RKO (cell line): ENCODE data around the gene ANGPTL4.
"Not testable (repeated sequence)": the region's sequence is repeated elsewhere in the genome, so short reads cannot be mapped to it uniquely, and the experiment has no call there.

Source experiments
- DNase-seq: peaks from one replicate; pipeline ENCODE4 v3.0.0-alpha.2; 2016; ENCODE audit warnings: low spot score

The ANGPTL4 gene, protein sequence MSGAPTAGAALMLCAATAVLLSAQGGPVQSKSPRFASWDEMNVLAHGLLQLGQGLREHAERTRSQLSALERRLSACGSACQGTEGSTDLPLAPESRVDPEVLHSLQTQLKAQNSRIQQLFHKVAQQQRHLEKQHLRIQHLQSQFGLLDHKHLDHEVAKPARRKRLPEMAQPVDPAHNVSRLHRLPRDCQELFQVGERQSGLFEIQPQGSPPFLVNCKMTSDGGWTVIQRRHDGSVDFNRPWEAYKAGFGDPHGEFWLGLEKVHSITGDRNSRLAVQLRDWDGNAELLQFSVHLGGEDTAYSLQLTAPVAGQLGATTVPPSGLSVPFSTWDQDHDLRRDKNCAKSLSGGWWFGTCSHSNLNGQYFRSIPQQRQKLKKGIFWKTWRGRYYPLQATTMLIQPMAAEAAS

DNA sequence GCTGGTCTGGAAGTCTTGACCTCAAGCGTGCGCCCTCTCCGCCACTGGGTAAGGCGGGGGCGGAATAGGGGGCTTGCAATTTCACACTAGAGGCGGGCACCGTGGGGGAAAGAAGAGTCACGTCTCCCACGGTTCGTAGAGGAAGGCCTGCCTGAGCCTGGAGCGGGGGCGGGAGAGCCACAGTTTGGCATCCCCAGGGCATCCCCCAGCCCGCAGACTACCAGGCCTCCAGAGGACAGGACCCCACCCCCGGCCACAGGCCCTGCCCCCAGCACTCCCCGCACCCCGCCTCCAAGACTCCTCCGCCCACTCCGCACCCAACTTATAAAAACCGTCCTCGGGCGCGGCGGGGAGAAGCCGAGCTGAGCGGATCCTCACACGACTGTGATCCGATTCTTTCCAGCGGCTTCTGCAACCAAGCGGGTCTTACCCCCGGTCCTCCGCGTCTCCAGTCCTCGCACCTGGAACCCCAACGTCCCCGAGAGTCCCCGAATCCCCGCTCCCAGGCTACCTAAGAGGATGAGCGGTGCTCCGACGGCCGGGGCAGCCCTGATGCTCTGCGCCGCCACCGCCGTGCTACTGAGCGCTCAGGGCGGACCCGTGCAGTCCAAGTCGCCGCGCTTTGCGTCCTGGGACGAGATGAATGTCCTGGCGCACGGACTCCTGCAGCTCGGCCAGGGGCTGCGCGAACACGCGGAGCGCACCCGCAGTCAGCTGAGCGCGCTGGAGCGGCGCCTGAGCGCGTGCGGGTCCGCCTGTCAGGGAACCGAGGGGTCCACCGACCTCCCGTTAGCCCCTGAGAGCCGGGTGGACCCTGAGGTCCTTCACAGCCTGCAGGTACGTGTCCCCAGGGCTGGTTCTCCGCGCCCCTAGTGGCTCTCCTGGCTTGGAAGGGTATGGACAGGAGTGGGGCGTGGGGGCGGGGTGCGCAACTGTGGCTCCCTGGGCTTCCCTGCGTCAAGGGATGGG, at the start of gene ANGPTL4:
ANGPTL4 (plus strand) TSS at position 353 of the 969 bp plus-strand sequence; CDS start at position 520, 167 bp downstream.
- DNase-seq = peak; percentile 85

DNA sequence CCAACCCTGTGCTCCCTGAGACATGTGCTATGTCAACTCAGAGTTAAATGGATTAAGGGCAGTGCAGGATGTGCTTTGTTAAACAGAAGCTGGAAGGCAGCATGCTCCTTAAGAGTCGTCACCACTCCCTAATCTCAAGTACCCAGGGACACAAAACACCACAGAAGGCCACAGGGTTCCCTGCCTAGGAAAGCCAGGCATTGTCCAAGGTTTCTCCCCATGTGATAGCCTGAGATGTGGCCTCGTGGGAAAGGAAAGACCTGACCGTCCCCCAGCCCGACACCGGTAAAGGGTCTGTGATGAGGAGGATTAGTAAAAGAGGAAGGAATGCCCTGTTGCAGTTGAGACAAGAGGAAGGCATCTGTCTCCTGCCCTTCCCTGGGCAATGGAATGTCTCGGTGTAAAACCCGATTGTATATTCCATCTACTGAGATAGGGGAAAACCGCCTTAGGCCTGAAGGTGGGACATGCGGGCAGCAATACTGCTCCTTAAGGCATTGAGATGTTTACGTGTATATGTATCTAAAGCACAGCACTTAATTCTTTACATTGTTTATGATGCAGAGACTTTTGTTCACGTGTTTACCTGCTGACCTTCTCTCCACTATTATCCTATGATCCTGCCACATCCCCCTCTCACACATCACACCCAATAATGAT, 48.8 kb upstream of the ANGPTL4 start:
- not testable (repeated sequence) for DNase-seq

DNA sequence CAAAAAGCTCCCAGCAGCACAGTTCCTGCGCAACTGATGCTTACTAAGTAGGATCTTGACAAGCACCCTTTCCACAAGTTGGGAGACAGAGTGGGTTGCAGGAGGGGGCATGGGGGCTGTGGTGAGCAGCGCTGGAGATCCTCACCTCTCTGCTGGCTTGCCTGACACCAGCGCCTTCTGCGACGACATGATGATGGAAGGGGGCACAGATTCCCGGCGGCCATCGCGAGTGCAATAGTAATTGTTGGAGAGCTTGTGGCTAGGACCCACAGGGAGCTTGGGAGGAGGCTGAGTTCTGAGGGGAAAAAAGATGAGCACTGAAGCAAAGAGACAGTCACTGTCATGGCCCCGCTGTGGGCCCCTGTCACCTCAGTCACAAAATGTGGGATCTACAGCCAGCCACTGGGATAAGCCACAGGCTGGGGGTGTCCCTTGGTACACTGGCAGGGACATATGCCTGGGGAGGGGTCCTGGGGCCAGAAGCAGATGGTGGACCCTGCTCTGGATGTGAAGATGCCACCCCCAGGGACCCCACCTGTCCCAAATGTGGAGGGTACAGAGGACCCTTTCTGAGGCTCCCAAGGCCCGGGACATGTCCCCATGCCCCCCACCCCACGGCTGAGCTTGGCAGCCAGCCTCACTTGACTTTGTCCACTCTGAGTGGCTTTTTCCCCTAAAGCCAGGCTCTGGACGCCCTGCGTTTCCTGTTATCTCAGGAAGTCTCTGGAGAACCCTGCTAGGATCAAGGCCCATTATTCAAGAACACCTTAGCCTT, 47.4 kb upstream of the ANGPTL4 start:
- no peak for DNase-seq

DNA sequence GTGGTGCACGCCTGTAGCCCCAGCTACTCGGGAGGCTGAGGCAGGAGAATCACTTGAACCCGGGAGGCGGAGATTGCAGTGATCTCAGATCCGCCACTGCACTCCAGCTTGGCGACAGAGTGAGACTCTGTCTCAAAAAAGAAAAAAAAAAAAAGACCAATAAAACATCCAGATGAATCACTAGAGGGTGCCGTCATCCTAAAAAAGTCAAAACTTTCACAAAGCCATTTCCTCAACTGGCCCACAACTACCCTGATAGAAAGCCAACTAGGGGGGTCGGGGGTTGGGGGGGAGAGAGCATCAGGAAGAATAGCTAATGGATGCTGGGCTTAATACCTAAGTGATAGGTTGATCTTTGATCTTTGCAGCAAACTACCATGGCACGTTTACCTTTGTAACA, 45.1 kb upstream of the ANGPTL4 start:
- not testable (repeated sequence) for DNase-seq

DNA sequence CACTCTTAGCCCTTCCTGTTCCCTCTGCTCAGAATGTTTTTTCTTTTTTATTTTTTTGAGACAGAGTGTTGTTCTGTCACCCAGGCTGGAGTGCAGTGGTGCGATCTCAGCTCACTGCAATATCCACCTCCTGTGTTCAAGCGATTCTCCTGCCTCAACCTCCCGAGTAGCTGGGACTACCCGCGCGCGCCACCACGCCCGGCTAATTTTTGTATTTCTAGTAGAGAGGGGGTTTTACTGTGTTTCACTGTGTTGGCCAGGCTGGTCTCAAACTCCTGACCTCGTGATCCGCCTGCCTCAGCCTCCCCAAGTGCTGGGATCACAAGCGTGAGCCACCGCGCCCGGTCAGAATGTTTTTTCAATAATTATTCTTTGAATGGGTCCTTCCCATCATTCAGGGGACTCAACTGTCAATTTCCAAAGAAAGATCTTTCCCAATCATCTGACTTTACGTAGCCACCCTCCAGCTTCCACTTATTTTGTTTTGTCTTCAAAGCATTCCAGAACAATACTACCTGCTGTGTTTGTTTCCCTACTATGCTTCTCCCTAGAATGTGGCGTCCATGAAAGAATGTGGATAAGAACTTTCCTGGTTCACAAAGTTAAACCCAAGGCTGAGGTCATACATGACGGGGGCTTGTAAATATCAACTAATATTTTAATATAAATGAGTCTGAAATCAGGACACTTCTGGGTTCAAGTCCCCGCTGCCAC, 44.0 kb upstream of the ANGPTL4 start:
- DNase-seq = no peak

DNA sequence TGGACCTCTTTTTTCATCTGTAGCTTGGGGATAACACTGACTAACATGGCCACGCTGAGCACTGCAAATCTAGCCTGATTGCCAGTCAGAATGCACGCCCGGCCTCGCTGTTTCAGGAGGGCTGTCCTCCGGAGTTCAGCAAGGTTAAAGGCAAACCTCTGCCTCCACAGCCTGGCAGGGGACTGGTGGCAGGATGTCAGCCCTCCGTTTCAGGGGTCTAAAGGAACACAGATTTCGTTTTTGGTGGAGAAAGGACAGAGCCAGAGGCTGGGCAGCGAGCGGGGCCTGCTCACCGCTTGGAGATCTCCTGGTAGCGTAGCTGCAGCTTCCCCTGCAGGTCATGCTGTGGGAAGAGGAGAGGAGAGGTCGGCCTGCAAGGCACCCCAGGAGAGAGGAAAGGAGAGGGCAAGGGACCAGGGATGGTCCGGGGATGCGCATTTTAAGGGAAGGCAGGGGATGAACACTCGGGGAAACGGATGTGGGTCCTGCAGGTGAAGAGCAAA, 43.3 kb upstream of the ANGPTL4 start:
- peak; percentile 55 for DNase-seq

DNA sequence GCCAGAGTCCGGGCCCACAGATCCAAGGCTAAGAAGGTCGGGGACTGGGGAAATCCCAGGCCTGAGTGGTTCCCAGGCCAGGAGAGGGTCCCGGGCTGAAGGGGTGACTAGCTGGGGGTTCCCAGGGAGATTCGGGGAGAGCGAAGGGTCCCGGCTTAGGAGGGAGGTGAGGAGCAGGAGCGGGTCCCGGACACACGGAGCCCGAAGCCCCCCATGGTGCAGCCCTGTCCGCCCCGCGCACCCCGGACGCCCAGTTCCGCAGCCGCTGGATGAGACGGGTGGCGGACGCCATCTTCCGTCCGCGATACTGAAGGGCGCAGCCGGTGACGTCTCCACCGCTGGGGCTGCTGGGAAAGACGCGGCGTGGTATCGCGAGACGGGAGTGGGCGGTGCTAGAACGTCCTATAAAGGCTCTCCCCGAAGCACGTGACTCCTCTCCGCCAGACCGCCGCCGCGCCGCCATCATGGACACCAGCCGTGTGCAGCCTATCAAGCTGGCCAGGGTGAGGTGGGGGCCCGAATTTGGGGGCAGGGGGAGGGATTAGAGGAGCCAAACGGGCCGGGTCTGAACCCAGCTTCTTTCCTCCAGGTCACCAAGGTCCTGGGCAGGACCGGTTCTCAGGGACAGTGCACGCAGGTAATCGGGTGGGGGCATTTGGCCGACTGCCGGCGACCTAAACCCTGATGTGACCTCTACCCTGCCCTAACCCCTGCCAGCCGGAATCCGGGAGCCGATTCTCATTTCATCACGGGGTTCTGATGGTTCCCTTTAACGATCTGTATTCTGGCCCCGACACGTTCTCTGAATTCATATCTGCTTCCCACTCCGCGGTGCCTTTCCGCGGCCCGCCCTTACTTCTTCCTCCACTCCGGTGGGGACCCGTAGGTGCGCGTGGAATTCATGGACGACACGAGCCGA, 42.6 kb upstream of the ANGPTL4 start, which contains the start of the genes NDUFA7 and RPS28:
NDUFA7 (minus strand) TSS at position 309 of the 919 bp plus-strand sequence; CDS start at position 292, 17 bp downstream.
RPS28 (plus strand) TSS at position 430 of the 919 bp plus-strand sequence; CDS start at position 465, 35 bp downstream.
- peak; percentile 95 for DNase-seq

DNA sequence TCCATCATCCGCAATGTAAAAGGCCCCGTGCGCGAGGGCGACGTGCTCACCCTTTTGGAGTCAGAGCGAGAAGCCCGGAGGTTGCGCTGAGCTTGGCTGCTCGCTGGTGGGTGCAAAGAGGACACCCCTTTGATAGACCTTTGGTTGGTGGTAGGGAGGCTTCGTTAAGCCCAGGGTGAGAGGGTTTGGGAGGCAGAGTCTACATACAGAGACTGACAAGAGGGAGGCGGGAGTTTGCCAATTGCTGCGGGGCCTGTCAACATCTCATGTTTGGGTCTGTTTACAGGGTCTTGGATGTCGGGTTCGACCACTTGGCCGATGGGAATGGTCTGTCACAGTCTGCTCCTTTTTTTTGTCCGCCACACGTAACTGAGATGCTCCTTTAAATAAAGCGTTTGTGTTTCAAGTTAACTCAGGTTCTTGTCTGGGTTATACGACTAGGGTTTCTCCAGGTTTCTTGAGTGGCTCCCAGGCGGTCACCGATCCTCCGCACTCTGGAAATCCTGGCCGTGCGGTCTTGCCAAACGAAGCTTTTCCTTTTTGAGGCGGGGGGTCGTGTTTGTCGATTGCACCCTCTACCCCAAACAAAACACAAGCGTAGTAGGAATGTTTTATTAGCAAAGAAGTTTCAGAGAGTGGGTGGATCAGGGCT, 41.8 kb upstream of the ANGPTL4 start:
- DNase-seq = no peak

DNA sequence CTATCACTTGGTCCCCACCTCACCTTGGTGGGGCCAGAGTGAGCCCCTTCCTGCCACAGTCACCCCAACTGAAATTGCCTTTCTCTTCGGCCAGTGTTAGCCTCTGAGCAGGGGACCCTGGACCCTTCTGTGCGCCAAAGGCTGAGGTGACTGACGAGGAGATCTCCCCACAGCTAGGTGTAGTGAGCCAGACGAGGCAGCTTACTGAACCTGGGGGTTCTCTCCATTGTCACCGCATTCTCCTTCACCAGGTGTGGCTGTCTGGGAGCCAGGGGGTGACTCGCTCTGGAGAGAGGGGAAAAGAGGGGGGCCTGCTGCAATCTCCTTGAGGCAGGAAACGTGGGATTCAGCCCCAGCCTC, 41.3 kb upstream of the ANGPTL4 start:
- no peak for DNase-seq

DNA sequence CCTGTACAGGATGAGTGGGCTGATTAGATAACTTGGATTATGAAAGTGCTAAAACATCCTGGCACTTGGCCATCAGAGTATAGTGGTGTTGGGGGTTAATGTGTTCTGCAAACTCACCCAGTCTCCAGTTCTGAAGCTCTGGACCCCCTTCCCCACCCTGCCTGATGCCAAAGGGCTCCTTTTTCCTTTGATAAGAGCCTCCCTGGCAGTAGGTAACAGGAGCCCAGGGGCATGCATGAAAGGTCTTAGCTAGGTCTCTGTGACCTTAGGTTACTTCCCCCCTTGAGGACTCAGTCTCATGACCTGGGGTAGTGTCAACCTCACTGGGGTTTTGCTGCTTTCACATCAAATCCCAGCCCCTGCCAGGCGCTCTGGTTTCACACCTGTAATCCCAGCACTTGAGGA, 40.2 kb upstream of the ANGPTL4 start:
- no peak for DNase-seq

DNA sequence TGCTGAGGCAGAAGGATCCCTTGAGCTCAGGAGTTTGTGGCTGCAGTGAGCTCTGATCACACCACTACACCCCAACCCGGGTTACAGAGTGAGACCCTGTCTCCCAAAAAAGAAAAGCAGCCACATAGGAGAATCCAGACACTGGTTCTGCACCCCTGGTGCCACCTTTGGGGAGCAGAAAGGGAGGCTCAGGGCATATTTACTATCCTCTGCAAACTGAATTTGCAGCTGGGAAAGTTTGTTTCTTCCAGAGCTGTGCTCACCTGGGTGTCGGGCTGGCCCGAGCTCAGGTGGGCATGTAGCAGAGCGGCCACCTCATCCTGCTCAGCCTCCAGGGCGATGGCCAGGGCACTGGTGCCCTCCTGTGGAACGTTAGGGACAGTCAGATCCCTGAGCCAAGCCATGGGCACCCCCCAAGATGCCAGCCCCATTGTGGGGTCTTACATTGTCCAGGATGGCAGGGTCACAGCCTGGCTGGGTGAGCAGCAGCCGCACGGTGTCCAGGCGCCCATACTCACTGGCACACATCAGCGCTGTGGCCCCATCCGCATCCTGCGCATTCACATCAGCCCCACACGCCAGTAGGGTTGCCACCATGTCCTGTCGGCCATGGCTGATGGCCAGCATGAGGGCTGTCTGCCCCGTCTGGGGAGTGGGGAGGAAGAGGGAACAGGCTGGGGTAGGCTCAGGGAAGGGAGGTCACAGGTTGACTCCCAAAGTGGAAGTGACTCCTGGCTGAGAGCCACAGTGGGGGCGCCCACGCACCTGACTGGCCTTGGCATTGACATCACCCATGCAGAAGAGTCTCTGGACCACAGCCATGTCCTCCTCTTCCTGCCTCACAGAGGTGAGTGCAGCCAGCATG, 39.5 kb upstream of the ANGPTL4 start:
- DNase-seq = peak; percentile 57

DNA sequence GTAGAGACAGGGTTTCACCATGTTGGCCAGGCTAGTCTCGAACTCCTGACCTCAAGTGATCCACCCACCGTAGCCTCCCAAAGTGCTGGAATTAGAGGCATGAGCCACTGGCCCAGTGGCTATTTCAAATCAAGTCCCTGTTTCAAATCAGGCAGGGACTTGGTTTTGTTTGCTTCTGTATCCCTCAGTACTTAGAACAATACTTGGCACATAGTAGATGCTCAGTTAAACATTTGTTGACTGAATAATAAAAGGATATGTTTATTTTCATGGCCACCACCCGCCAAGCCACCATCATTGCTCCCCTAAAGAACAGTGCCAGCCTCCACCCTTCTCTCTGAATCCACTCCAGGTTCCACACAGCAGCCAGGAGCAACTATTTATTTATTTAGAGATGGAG, 38.5 kb upstream of the ANGPTL4 start:
- no peak for DNase-seq

DNA sequence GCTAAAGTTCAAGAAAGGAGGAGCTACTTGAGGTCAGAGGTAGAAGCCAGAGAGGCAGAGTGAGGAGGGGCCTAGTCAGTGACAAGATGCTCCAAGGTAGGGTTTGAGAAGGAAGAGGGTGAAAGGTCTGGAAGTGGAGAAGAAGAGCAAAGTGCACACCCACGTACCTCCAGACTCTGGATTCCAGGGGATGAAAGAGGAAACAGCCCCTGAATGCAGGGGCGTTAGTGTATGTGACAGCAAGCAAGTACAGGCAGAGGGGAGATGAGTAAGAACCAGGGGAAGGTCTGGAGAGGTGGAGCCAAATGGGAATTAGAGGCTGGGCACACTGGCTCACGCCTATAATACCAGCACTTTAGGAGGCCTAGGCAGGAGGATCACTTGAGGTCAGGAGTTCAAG, 34.0 kb upstream of the ANGPTL4 start:
- no peak for DNase-seq

DNA sequence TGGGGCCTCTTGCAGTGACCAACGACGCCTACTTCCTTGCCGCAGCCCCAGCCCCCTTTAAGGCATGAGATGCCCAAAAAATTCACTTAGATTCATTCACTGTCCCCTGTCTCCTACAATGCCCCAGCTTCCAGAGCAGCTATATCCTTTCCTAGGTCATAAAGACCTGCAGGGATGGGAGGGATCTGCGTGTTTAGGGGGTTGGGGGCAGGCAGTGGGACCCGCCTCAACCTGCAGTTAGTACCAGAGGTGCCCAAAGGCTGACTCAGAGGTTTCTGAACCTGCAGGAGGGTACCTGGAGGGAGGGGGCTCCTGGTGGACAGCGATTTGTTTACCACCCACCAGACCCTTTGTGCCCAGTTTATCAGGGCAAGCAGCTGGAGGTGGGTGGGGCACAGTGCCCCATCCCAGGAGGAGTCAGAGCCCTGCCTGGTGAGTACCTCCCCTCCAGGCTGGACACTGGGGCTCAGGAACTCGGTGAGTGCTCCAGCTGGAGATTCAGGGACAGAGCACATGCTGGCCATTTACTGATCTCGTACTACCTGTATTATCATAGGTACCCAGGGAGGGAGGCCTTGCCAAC, 32.6 kb upstream of the ANGPTL4 start:
- no peak for DNase-seq

DNA sequence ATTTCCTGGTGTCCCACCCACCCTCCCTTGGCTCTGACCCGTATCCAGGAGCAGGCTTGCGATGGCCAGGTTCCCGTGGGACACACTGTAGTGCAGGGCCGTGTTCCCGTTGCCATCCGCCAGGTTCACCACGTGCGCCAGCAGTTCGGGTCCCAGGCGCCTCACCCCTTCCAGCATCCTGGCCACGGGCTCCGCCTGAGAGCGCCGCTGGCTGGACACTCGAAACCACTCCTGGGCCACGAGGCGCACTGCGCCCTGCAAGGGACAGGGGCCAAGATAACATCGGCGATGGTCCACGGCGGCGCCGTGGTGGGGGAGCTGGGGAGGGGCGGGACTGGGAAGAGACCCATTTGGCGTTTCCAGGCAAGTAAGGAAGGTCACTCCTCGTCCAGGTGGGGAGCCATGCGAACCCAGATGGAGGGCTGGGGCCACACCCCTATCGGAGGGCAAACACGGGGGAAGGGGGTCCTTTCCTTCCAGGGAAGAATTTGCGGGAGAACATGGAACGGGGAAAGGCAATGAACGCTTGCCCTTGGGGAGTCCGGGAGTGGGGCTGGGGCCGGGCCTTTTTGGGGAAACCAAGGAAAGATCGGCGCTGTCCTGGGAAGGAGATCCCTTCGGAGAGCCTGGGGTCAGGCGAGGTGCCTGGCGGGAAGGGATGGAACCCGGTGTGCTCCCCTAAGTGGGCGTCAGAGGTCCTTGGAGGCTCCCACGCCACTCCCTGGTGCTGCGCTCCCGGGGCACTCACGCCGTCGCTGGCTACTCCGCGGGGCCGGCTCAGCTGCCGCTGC, 30.8 kb upstream of the ANGPTL4 start:
- no peak for DNase-seq

DNA sequence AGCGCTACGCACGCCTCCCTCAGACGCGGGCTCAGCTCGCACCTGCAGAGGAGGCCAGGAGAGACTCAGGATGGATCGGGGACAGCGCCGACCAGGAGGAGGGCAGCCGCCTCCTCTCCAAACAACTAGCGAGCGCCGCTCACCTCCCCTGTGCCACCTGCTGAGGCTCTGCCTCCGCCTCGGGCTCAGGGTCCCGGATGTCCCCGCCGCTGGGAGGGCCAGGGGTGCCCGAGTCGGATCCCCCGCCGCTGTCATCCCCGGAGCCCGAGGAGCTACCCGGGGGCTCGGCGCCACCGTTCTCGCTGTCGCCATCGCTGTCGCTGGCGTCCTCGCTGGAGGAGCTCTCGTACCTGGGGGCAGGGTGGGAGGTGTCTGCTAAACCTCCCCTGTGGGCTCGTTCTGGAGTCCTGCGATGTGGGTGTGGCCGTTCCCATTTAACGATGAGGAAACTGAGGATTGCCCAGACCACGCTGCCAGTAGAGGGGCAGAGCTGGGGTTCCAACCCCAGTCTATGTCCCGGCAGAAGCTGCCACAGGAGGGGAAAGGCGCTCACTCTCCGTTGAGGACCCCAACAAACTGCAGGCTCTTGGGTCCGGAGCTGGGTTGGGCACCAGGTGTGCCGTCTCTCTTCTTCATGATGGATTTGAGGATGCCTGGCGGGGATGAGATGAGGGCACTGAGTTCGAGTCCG, 30.0 kb upstream of the ANGPTL4 start:
- no peak for DNase-seq
